GM18858 (cell line): ENCODE data around the gene HTR5A.
"Not testable (repeated sequence)": the region's sequence is repeated elsewhere in the genome, so short reads cannot be mapped to it uniquely, and the experiment has no call there.

Source experiments
- ATAC-seq: cut with Tn5 transposase; IDR thresholded peaks from one replicate; pipeline ENCODE4 v1.9.1; 2021; ENCODE audit not compliant: unreplicated experiment

Gene HTR5A

DNA sequence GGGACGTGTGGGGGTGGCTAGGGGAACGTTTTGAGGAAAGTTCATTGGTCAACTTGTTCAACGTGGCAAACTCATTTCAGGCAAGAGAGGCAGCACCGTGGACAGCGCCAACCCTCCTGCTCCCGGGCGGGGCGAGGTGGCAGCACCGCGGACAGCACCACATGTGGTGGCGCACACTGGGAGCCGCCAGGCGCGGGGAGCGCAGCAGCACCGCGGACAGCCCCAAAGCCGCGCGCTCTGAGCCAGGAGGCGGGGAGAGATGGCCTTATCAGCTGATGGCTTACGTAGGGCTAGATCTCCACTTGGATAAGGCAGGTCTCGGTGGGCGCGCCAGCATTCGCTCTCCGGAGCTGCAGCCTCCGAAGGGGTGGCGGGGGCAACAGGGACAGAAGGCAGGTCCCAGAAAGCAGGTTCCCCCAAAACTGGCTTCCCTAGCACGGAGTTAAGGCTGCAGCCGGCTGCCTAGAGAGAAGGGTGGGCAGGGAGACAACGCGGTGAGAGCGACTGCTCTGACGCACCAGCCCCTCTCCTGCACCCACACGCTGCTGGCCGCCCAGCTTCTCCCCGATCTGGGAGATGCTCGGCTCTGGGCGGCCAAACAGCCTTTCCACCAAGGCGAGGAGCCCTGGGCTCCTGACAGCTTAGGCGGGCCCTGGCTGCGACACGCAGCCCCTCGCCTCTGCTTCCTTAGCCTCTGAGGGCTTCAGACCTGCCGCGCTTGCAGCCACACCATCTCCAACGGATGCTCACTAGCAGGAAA lies at the start of gene HTR5A:
Gene HTR5A (plus strand): TSS at position 333 of the 760 bp plus-strand sequence. CDS start 576 bp downstream, outside the sequence.
- ATAC-seq, result peak; percentile 76

DNA sequence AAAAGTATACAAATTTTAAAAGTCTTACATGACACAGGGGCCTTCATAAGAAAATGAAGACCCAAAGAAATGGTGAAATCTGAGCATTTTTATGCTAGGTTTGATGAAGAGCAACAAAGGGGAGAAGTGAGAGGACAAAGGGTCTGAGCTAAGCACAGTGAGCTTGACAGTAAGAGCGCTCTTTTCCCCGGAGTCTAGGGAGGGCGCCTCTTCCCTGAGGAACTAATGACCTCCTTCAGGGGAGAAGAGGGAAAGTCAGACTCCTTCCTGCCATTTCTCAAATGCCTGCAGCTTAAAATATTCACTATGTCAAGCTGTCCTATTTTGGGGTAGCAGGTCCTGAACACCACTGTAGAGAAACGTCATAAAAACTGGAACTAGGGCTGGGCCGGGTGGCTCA lies 49.1 kb upstream of the HTR5A start:
- no peak for ATAC-seq

DNA sequence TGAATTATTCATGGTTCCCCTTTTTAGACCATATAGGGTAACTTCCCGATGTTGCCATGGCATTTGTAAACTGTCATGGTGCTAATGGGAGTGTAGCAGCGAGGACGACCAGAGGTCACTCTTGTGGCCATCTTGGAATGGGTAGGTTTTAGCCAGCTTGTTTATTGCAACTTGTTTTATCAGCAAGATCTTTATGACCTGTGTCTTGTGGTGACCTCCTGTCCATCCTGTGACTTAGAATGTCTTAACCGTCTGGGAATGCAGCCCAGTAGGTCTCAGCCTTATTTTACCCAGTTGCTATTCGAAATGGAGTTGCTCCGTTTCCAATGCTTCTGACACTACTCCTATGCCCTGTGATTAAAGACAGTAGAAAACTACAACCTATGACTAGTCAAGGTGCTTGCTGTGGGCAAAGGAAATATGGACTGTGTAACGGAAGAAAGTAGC lies 48.4 kb upstream of the HTR5A start:
- ATAC-seq, result no peak

DNA sequence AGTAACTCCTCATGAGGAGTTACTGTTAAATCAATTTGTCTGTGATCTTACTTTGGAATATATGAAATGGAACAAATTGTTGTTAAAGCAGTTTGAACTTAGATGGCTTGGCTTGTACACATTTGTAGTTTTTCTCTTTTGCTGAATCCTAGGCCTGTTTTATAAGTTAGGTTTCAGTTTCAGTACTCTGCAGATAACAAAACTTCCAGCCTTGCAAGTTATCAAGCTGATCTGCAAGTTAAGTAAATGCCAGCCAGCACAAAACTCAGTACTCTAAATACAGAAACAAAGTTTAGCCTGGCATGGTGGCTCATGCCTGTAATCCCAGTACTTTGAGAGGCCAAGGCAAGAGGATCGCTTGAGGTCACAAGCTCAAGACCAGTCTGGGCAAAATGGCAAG lies 42.2 kb upstream of the HTR5A start:
- ATAC-seq, result no peak

DNA sequence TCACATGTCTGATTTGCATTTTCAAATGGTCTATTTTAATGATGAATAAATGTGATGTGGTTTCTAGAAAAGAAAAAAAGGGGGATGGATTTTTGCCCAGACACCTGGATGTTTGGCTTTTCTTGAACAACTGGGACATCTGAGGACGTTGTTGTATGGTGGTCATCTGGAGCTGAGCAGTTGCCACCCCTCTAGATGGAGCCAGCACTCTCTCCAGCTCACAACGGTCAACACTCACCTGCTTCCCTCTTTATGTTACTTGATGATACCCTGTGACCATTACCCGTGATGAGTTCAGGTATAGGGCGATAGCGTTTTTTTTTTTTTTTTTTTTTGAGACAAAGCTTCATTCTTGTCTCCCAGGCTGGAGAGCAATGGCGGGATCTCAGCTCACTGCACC lies 37.1 kb upstream of the HTR5A start:
- ATAC-seq, result no peak

DNA sequence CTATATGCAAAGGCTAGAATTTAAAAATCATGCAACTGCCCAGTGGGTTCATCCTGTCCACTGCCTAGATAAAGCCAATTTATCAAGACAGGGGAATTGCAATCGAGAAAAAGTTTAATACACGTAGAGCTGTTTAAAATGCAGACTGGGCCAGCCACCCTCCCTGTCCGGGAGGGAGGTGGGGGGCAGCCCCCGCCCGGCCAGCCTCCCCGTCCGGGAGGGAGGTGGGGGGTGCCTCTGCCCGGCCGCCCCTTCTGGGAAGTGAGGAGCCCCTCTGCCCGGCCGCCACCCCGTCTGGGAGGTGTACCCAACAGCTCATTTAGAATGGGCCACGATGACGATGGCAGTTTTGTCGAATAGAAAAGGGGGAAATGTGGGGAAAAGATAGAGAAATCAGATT lies 35.6 kb upstream of the HTR5A start:
- not testable (repeated sequence) for ATAC-seq

DNA sequence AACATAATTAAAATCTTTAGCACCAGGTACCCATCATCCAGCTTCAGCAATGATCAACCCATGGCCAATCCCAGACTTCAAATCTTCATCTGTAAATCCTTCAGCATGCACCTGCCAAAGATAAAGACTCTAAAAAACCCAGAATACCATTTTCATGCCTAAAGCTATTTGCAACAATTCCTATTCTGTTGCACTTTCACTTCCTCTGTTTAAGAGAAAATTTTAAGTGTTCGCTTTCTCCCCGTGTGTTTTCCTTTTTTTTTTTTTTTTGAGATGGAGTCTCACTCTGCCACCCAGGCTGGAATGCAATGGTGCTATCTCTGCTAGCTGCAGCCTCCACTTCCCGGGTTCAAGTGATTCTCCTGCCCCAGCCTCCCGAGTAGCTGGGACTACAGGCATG lies 31.8 kb upstream of the HTR5A start:
- no peak for ATAC-seq

DNA sequence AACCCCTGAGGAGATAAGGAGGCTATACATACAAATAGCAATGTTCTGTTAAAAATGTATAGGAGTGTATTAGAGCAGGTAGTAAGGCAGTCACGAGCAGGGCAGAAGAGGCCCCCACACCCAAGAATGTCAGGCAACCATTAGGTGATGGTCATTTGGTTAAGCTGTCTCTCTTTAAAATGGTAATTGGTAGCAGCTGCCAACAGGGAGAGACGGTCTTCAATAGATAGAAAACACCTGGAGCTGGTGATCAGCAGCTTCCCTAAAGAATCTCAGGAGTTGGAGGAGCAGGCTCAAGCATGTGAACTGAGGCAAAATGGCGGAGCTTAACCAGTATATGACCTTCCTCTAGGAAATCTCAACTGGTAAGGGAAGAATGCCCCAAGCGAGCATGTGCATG lies 26.4 kb upstream of the HTR5A start:
- no peak for ATAC-seq

DNA sequence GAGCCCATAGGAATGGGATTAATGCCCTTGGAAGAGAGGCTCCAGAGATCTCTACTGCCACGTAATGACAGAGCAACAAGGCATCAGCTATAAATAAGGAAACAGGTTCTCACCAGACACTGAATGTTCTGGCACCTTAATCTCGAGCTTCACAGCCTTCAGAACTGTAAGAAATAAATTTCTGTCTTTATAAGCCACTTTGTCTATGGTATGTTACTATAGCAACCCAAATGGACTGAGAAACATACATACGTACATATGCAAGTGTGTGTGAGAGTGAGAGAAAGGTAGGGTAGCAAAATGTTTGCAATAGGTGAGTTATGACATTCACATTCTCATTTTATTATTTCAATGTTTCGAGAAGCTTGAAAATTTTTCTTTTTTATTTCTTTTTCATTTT lies 22.1 kb upstream of the HTR5A start:
- no peak for ATAC-seq

DNA sequence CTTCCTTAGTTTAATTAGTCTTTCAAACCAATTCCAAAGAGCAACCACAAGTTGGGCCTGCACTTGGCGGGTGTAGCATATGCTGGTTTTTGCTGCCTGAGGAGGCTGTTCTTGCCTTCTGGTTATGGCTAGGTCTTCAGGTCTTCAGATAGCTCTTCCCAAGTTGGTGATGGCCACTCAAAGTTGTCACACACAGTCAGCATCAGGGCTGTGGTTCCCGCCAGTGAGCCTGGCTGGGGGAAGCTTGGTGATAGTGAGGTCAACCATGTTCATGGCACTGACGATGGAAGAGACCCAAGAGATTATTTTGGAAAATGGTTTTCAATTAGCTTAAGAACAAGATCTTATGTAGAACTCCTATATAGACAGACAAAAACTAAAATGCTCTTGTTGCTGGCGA lies 18.8 kb upstream of the HTR5A start:
- ATAC-seq, result no peak

DNA sequence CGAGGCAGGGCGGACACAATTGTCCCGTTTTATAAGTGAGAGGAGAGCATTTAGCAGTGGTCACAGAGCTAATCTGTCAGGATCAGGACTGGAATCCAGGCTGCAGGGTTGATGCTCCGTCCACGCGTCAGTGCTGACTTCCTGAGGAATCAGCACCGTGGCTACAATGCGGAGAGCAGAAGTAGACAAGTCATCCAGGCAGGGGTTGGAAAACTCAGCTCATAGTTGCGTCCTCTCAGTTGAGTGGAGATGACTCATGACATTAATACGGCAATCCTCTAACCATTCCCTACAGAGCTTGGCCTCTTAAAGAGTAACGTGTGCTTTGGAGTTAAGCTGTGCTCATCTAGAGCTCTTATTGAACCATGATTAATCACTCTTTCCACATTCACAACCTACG lies 17.1 kb upstream of the HTR5A start:
- ATAC-seq, result no peak

DNA sequence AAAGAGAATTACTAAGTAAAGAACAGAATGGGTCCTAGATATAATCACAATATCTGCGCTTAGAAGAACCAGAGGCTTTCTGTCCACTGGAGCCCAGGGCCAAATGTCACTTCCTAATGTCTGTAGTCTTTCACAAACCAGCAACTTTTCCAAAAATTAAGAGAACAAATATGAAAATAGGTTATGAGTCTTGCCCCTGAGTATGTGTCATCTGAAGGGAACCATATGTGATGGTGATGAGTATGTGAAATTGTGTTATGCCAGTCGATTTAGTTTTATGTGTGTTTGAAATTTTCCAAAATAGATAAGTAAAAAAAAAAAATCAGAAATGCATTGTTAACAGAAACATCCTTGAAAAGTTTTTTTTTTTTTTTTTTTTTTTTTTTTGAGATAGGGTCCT lies 15.4 kb upstream of the HTR5A start:
- no peak for ATAC-seq

DNA sequence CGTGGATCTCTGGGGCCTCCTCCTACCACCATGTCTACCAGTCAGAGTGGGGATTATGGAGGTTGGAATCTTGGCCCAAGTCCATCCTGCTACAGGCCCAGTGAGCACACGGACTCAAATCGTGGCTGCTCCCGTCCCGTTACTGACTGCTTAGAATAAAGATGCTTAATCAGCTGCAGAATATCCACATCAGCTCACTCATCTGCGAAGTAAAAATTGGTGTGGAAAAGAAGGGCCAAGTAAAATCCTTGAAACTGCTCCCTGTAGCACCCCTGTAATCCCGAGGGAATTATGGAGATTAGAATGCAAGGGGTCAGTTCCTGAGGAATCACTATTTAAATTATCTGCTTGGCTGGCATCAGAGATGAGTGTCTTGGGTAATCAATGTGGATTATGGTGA lies 13.0 kb upstream of the HTR5A start:
- no peak for ATAC-seq

DNA sequence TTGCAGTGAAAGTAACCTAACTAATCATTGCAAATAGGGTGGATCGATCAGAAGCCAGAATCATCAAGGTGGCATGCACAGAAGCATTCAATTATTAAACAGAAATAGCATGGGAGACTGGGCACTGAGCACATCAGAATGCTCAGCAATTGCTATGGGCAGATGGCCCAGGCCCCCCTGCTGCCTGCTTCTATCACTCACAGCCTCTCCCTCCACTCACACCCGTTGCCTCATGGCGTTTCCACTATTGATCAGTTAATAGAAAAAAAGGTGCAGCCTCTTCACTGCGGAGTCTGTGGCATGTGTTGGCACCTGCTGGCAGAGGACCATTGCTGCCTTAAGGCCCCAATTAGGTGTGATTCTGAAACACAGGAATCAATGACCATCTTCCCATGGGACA lies 11.2 kb upstream of the HTR5A start:
- no peak for ATAC-seq

DNA sequence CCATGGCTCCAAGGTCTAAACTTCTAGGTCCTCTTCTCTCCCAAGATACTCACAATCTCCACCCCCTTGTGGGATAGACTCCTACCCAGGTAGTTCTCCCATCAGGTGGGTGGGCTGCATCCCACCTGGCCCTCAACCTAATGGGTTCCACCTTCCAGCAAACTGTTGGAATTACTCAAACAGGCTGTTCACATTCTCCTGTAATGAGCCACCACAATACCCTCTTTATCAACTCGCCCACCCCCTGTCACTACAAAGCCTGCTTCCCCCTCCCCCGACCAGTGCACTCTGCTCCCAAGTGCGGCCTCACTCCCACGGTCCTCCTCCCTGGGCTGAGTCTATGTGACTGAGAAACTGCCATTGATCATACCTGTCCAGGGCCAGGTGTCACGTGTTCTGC lies 10.4 kb upstream of the HTR5A start:
- no peak for ATAC-seq

DNA sequence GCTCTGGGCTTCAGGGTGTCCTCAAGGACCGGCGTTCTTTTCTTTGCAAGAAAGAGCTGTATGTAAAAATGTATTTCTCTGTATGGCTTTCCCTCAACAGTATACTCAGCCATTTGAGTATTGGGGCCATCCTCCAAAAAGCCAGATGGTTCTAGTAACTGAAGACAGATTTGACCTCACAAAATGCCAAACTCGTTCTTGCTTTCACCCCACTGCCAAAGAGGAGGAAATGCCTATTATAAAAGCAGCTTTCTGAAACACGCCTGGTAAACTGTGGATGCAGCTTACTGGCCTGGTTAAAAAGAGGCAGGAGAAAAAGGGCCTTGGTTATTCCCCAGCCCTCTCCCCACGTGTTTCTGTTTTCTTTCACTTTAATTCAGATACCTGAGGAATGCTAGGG lies 7.7 kb upstream of the HTR5A start:
- no peak for ATAC-seq

DNA sequence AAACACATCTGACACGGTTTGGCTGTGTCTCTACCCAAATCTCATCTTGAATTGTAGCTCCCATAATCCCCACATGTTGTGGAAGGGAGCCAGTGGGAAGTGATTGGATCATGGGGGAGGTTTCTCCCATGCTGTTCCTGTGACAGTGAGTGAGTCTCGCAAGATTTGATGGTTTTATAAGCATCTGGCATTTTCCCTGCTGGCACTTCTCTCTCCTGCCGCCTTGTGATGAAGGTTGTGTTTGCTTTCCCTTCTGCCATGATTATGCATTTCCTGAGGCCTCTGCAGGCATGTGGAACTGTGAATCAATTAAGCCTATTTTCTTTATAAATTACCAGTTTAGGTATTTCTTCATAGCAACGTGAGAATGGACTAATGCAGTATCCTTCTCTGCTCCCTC lies 5.9 kb upstream of the HTR5A start:
- no peak for ATAC-seq

DNA sequence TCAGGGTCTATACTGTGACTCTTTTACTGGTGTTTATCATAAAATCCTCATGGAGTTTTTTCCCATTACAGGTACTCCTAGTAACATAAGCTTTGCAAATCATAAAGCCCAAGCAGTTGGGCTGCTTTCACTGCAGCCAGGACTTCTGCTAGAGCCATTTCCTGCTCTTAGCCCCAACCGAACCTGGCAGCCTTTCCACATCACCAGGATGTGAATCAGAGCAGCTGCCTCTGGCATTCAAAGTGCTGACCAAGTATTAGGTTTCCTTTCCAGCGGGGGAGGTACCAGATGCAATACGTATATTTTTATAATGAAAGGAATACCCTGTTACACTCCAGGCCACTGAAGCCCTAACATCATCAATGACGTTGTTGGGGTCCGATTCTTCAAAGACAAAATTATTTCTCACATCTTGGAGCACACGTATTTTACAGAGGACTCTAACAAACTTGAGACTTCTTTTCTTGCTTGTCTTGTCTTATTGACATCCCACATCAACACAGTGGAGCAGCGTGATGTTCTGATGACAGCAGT lies 3.6 kb upstream of the HTR5A start:
- no peak for ATAC-seq

DNA sequence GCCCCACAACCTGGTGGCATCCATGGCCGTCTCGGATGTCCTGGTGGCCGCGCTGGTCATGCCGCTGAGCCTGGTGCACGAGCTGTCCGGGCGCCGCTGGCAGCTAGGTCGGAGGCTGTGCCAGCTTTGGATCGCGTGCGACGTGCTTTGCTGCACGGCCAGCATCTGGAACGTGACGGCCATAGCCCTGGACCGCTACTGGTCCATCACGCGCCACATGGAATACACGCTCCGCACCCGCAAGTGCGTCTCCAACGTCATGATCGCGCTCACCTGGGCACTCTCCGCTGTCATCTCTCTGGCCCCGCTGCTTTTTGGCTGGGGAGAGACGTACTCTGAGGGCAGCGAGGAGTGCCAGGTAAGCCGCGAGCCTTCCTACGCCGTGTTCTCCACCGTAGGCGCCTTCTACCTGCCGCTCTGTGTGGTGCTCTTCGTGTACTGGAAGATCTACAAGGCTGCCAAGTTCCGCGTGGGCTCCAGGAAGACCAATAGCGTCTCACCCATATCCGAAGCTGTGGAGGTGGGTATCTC lies 1.1 kb downstream of the HTR5A start:
- no peak for ATAC-seq

DNA sequence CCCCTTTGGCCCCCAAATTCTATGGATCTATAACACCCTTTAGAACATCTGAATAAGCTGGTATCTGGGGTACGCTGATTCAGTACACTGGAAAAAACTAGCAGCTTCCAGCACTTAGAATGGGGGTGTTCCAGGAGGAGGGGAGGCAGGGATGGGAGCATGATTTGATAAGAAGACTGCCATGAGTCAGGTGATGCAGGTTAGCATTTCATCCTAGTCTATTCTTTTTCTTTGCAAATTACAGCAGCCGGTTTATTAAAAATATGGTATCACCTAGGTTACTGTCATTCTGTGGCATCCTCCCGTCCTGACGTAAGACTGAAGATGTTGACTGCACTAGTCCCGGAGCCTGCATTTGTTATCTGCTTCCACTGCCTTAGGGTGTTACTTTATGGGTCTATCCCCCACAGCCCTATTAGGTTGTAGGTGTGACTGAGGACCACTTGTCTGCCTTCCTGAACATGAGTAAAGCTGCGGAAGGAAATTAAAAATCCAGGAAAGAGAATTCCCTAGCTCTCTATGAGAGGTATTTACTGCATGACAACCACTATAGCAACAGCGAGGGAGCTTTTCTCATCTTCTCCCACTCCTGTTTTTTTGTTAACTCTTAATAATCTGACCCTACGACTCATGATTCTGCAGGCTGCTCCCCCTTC lies 1.9 kb downstream of the HTR5A start:
- ATAC-seq, result no peak

DNA sequence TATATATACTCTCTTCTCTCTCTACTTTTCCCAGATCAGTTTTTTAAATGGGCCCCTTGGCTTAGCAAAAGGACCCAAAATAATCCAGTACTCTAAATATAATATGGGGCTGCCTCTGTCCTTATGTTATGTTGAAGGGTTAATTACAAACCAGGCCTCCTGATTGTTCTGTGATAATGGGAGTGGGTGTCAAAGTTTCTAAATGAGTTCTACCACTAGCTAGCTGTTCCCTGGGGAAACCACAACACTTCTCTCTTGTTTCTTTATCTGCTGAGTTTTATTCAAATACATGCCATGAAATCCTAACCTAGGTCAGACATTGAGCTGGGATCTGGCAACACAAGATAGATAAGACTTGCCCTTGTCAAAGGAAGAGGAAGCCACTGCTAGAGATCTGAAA lies 3.8 kb downstream of the HTR5A start:
- no peak for ATAC-seq

DNA sequence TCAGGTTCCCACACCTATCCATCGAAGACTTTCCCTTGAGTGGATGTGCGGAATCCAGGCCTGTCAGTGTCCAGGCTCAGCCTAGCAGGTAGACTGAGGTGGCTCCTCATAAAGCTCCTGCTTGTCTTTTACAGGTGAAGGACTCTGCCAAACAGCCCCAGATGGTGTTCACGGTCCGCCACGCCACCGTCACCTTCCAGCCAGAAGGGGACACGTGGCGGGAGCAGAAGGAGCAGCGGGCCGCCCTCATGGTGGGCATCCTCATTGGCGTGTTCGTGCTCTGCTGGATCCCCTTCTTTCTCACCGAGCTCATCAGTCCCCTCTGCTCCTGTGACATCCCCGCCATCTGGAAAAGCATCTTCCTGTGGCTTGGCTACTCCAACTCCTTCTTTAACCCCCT lies 13.9 kb downstream of the HTR5A start:
- no peak for ATAC-seq
